ENCODE data around the gene SPI1.

SPI1 gene

DNA sequence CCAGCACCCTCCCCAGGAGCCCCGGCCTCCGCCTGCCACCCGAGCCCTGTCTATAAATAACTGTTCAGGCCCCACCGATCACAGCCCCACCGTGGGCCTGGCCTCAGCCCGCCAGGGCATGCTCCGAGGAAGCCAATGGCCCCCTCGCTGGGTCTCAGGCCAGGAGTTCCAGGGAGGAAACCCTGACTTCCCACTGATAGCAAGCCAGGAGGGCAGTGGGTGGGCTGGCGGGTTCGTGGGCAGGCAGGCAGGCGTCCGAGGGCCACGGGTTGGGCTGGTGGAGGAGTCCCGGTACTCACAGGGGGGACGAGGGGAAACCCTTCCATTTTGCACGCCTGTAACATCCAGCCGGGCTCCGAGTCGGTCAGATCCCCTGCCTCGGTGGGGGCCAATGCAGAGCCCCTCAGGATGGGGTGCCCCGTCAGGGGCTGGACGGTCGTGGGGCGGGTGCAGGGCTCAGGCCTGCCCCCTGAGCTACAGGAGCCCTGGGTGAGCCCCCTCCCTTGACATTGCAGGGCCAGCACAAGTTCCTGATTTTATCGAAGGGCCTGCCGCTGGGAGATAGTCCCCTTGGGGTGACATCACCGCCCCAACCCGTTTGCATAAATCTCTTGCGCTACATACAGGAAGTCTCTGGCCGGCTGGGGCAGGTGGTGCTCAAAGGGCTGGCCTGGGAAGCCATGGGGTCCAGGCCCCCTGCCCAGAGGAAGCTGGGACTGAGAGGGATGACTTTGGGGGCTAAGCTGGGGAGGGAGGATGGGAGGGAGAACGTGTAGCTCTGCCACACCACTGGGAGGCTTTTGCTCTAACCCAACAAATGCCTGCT, at the start of gene SPI1:
SPI1 (minus strand) TSS at position 538 of the 826 bp plus-strand sequence; CDS start at position 344, 194 bp downstream.
- H3K36me3 Mint-ChIP-seq, result no peaks in the 10 kb centered on the region
- peaks cover 19% of the 10 kb centered on the region for H3K4me1 Mint-ChIP-seq
- peak within 1 kb of the TSS; percentile 26 for H3K27ac Mint-ChIP-seq
- H3K4me3 Mint-ChIP-seq, result peak within 1 kb of the TSS; percentile 31
- no peaks in the 10 kb centered on the region for H3K9me3 Mint-ChIP-seq
- ATAC-seq, result no peak
- no peak for DNase-seq (ENCODE audit: low spot score in 2 of 2)

GRCh38 chr11:47426062-47426956, 48.0 kb upstream of the SPI1 start, which contains the start of gene PSMC3:
TSS of gene PSMC3 (minus strand) at chr11:47426439. CDS start at chr11:47426279, 160 bp downstream.
- no peaks in the 10 kb centered on the region for H3K9me3 Mint-ChIP-seq
- peak; percentile 98 to 99 for DNase-seq (ENCODE audit: low spot score in 2 of 2)
- peak within 1 kb of the TSS; percentile 100 for H3K27ac Mint-ChIP-seq
- ATAC-seq, result peak; percentile 96
- peaks cover 52% of the 10 kb centered on the region for H3K36me3 Mint-ChIP-seq
- H3K4me3 Mint-ChIP-seq, result peak within 1 kb of the TSS; percentile 100
- H3K4me1 Mint-ChIP-seq, result peaks cover 31% of the 10 kb centered on the region

- ATAC-seq (no peak), DNase-seq (ENCODE audit: low spot score in 2 of 2) (no peak)
- Mint-ChIP-seq H3K27ac (peak overlapping the region; percentile 100), H3K4me3 (peak overlapping the region; percentile 100), H3K4me1 (peaks cover 31% of the 10 kb centered on the region), H3K9me3 (no peaks in the 10 kb centered on the region), H3K36me3 (peaks cover 59% of the 10 kb centered on the region)
Measured at GRCh38 chr11:47425611-47426010, 47.3 kb upstream of the SPI1 start.

- ATAC-seq (no peak), DNase-seq (ENCODE audit: low spot score in 2 of 2) (no peak)
- no peaks in the 10 kb centered on the region for H3K9me3 Mint-ChIP-seq
- no peak overlapping the region for H3K4me3 Mint-ChIP-seq
- H3K4me1 Mint-ChIP-seq, result peaks cover 21% of the 10 kb centered on the region
- H3K36me3 Mint-ChIP-seq, result peaks cover 93% of the 10 kb centered on the region
- H3K27ac Mint-ChIP-seq, result peak overlapping the region; percentile 90
Measured at GRCh38 chr11:47418454-47419259, 40.3 kb upstream of the SPI1 start.

- peak overlapping the region; percentile 90 for H3K27ac Mint-ChIP-seq
- H3K9me3 Mint-ChIP-seq, result no peaks in the 10 kb centered on the region
- H3K4me3 Mint-ChIP-seq, result no peak overlapping the region
- ATAC-seq (no peak), DNase-seq (ENCODE audit: low spot score in 2 of 2) (no peak)
- peaks cover 23% of the 10 kb centered on the region for H3K4me1 Mint-ChIP-seq
- H3K36me3 Mint-ChIP-seq, result peaks cover 91% of the 10 kb centered on the region
Measured at GRCh38 chr11:47417712-47418111, 39.4 kb upstream of the SPI1 start.

DNA sequence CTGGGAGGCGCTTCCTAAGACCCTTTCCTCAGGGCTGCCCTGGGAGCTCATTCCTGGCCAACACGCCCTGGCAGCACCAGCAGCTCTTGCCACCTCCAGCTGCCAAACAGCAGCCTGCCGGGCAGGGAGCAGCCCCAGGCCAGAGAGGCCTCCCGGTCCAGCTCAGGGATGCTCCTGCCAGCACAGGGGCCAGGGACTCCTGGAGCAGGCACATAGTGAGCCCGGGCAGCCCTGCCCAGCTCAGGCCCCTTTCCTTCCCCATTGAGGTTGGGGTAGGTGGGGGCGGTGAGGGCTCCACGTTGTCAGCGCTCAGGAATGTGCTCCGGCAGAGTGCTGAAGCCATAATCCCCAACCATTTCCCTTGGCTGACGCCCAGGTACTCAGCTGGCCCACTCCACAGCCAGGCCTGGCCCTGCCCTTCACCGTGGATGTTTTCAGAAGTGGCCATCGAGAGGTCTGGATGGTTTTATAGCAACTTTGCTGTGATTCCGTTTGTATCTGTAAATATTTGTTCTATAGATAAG, 37.7 kb upstream of the SPI1 start:
- ATAC-seq (no peak), DNase-seq (ENCODE audit: low spot score in 2 of 2) (no peak)
- Mint-ChIP-seq H3K4me3 (no peak overlapping the region), H3K27ac (peak overlapping the region; percentile 48), H3K36me3 (peaks cover 74% of the 10 kb centered on the region), H3K4me1 (peaks cover 23% of the 10 kb centered on the region), H3K9me3 (no peaks in the 10 kb centered on the region)

DNA sequence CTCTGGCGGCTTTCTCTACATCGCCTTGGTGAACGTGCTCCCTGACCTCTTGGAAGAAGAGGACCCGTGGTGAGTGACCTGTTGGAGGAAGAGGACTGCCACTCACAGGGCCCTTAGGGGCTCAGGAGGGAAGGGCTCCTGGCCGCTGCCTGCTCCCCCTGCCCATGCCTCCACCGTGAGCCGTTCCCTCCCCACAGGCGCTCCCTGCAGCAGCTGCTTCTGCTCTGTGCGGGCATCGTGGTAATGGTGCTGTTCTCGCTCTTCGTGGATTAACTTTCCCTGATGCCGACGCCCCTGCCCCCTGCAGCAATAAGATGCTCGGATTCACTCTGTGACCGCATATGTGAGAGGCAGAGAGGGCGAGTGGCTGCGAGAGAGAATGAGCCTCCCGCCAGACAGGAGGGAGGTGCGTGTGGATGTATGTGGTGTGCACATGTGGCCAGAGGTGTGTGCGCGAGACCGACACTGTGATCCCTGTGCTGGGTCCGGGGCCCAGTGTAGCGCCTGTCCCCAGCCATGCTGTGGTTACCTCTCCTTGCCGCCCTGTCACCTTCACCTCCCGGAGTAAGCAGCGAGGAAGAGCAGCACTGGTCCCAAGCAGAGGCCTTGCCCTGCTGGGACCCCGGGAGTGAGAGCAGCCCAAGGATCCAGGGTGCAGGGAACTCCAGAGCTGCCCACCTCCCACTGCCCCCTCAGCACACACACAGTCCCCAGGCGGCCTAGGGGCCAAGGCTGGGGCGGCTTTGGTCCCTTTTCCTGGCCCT, 36.9 kb upstream of the SPI1 start:
- Mint-ChIP-seq H3K4me3 (no peak overlapping the region), H3K27ac (peak overlapping the region; percentile 48), H3K4me1 (peaks cover 23% of the 10 kb centered on the region), H3K36me3 (peaks cover 67% of the 10 kb centered on the region), H3K9me3 (no peaks in the 10 kb centered on the region)
- DNase-seq (ENCODE audit: low spot score in 2 of 2) (no peak), ATAC-seq (no peak)

DNA sequence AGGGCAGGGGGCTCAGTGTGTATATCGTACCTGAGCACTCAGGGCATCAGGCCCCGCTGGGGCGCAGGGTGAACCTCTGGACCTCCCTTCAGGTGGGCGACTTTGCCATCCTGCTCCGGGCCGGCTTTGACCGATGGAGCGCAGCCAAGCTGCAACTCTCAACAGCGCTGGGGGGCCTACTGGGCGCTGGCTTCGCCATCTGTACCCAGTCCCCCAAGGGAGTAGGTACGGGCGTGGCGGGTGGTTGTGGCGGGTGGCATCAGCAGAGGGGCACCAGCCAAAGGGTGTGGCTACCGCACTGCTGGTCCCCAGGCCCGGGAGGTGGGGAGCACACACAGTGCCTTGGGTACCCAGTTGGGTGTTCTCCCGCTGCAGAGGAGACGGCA, 36.3 kb upstream of the SPI1 start:
- H3K27ac Mint-ChIP-seq, result no peak overlapping the region
- no peak for ATAC-seq
- peaks cover 61% of the 10 kb centered on the region for H3K36me3 Mint-ChIP-seq
- H3K4me1 Mint-ChIP-seq, result peaks cover 18% of the 10 kb centered on the region
- no peak overlapping the region for H3K4me3 Mint-ChIP-seq
- no peaks in the 10 kb centered on the region for H3K9me3 Mint-ChIP-seq
- no peak for DNase-seq (ENCODE audit: low spot score in 2 of 2)

- Mint-ChIP-seq H3K36me3 (peaks cover 59% of the 10 kb centered on the region), H3K4me1 (peaks cover 23% of the 10 kb centered on the region), H3K4me3 (no peak overlapping the region), H3K9me3 (no peaks in the 10 kb centered on the region), H3K27ac (peak overlapping the region; percentile 86)
- no peak for DNase-seq (ENCODE audit: low spot score in 2 of 2)
- no peak for ATAC-seq
Measured at GRCh38 chr11:47413908-47414684, 35.7 kb upstream of the SPI1 start.

DNA sequence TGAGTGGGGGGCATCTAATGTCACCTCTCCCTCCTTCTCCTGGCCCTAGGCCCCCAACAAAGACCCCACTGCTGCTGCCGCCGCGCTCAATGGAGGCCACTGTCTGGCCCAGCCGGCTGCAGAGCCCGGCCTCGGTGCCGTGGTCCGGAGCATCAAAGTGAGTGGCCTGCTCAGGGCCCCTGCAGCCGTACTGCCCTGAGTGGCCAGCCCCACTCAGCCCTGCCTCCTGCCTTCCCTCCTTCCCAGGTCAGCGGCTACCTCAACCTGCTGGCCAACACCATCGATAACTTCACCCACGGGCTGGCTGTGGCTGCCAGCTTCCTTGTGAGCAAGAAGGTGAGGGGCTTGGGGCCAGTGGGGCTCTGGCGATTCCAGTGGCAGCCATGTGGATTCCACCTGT, 35.0 kb upstream of the SPI1 start:
- H3K9me3 Mint-ChIP-seq, result no peaks in the 10 kb centered on the region
- H3K27ac Mint-ChIP-seq, result peak overlapping the region; percentile 86
- peaks cover 28% of the 10 kb centered on the region for H3K4me1 Mint-ChIP-seq
- DNase-seq (ENCODE audit: low spot score in 2 of 2) (peak in 1 of 2 donors; percentile 48), ATAC-seq (no peak)
- no peak overlapping the region for H3K4me3 Mint-ChIP-seq
- H3K36me3 Mint-ChIP-seq, result peaks cover 57% of the 10 kb centered on the region

- H3K36me3 Mint-ChIP-seq, result peaks cover 45% of the 10 kb centered on the region
- peak overlapping the region; percentile 37 for H3K27ac Mint-ChIP-seq
- peaks cover 30% of the 10 kb centered on the region for H3K4me1 Mint-ChIP-seq
- H3K9me3 Mint-ChIP-seq, result no peaks in the 10 kb centered on the region
- ATAC-seq (no peak), DNase-seq (ENCODE audit: low spot score in 2 of 2) (peak; percentile 54 to 80)
- H3K4me3 Mint-ChIP-seq, result no peak overlapping the region
Measured at GRCh38 chr11:47411884-47412746, 33.8 kb upstream of the SPI1 start.

DNA sequence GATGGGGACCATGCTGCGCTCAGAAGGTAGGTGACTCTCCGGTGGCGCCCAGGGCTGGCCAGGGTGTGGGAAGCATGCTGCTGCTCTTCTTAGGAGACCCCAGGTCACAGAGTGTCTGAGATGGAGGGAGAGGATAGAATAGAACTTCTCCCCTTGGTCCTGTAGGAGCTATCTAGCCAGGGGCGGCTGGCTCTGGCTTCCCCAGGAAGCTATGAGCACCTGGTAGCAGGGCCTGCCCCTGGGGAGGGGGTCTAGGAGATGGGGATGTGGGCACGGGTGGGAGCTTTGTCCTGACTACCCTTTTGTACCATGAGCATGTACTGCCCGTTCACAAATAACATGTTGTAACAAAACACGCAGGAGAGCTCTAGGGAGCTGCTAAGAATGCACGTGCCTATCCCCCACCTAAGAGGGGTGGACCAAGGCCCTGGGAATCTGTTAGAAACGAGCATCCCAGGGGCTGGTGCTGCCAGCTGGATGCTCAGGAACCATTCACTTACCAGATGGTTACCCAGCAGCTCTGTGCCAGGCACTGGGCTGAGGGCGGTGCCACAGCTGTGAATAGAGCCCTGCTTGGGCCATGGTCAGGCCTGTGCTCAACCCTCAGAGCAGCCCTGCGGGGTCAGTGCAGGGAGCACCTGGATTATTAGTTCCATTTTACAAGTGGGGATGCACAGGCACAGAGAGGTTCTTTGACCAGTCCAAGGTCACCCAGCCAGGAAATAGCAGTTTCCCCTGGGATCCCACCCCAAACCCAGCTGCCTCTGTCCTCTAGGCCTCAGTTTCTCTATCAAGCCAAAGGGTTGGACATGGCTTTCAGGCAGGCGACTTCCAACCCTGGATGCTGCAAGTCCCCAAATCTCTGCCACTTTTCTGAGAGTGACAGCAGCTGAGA, 32.3 kb upstream of the SPI1 start:
- Mint-ChIP-seq H3K36me3 (peaks cover 32% of the 10 kb centered on the region), H3K4me3 (no peak overlapping the region), H3K9me3 (no peaks in the 10 kb centered on the region), H3K27ac (peak overlapping the region; percentile 37), H3K4me1 (peaks cover 34% of the 10 kb centered on the region)
- DNase-seq (ENCODE audit: low spot score in 2 of 2), result peak in 1 of 2 donors; percentile 50
- no peak for ATAC-seq

Measured in stimulated activated effector memory CD8-positive, alpha-beta T cell treated with anti-CD3 and anti-CD28 coated beads, Interleukin-12 subunit alpha, Interleukin-12 subunit beta, amount 100 ng/mL, for 72 hours (primary cell).